ENCODE measurements around the gene BRD2.

Gene BRD2

DNA sequence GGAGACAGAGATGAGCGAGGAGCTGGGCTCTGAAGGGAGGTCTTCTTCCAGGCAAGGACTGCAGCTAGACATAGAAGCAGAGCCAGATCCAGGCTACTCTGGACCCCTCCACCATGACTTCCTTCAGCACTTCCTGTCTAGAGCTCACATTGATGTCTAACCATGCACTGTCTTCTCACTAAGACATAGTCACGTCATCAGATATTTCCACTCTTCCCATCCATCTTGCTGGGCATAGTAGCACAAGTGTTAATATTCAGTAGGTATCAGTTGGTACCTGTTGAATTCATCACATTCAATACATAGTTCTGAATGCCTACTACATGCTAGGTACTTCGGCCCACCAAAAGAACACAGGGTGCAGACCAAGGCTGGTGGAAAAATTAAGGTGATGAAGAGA, 18.4 kb upstream of the BRD2 start:
- no peak for FAIRE-seq

DNA sequence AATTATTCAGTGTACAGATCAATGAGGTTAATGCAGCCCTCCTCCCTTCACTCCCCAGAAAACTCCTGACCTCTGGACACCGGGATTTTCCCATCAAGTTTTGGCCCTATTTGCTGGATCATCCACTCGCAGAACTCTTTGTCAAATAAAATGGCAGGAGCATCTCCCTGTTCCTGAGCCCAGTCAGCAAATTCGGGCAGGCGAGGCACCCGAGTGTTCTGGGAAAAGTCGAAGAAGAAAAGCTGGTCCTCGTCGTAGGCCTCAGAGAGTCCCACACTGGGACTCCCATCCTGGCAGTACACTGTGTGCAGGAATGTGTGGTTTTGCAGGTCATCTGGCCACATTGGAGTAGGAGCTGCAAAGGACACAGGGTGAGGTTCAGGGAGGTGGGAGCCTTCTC, 17.9 kb upstream of the BRD2 start:
- no peak for FAIRE-seq

DNA sequence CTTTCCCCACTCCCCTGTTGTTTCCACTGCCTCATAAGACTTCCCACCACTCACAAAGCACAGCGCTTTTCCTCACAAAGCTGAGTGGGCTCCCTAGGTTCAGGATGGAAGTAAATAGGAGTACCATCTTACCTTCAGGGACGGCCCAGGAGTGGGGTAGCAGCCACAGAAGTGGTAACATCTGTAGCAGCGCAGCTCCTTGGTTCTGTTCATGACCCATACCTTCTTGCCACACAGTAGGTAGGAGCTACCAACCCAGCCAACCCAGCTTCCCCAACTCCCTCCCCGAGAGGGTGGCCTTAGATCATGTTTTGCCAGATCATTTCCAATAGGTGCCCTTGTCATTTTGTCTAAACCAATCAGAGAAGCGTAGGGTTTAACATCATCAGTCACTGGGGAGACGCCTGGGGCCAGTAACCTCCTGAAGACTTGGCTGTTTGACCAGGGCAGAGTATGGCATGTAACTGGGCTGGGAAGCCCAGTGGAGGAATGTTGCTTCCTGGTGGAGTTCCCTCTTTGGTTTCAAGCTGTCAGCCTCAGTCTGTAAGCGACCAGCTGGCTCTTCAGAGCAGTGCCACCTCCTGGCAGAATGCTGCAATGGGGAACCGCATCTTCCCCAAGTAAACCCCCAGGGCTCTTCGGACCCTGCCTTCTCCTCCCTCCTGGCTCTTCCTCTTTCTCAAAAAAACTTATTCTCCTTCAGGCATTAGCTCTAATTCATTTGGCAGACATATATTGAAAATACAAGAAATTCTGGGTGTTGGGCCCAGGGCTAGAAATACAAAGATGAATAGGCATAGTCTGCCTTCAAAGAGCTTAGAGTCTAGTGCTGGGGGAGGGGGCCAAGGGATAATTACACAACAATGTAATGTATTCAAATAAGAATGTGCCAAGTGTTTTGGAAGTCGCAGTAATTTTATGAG, 15.3 kb upstream of the BRD2 start, which contains the start of gene HLA-DMA:
TSS of gene HLA-DMA (minus strand) at position 281 of the 923 bp plus-strand sequence. CDS start at position 220, 61 bp downstream.
- peak; percentile 68 for FAIRE-seq

DNA sequence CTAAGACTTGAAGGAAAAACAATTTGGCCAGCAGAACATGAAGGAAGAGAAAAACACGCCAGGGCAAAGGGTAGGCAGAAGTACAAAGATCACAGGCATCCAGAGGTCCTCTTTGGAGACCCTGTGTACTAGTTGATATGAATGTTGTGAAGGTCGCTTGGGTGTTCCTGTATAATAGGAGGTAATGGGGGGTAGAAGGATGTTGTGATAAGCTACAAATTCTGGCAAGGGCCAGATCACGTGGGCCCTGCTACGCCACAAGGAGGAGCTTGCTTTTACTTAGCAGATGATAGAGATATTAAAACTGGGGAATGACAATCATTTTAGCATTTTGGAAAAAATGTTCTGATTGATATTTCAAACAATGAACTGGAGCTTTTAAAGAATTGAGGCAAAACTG, 14.6 kb upstream of the BRD2 start:
- no peak for FAIRE-seq

DNA sequence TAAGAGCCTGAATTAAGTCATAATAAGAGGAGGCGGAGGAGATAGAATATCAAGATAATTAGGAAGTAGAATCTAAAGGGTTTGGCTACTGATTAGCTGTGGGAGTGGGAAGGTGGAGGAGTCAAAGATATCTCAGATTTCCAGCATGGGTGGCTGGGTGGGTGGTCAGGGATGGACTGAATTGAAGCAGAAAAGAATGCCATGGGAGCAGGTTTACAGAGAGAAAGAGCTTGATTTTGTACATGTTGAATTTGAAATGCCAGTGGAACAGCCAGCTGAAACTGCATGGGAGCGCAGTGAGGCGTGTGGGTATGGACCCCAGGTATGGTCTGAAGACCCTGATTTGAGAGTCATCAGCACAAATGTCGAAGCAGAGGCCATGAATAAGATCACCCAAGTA, 14.1 kb upstream of the BRD2 start:
- FAIRE-seq: no peak

DNA sequence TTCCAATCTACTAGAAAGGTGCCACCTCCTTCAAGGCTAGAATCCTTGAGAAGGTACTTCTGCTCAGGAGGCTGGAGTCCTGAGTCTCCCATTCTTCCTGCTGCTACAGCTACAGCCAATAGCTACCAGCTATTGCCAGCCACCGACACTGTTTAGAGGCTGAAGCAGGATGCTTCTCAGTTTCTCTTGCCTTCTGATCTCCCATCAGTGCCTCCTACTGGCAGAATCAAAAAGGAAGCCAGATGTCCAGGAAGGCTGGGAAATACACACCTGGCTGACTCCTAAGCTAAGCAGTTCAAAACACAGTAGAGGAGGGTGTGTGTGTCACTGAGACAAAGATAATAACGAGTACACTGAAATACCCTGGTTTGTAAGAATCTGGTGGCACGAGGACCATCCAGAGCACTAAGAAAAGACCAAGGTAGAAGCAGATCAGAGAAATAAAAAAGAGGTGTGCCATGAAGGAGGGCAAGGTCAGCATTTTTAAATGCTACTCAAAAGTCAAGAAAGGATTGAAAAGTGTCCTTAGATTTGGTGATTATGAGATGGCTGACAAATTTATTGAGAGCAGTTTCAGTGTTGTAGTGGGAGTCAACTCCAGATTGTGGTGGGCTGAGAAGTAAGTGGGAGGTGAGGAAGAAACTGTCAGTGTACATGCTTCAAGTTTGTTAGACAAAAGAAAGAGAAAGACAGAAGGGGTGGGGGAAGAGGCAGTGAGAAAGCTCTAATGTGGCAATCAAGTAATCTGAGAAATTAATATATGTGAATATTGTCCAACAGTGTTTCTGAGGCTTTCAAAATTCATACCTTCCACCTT, 13.2 kb upstream of the BRD2 start:
- no peak for FAIRE-seq

DNA sequence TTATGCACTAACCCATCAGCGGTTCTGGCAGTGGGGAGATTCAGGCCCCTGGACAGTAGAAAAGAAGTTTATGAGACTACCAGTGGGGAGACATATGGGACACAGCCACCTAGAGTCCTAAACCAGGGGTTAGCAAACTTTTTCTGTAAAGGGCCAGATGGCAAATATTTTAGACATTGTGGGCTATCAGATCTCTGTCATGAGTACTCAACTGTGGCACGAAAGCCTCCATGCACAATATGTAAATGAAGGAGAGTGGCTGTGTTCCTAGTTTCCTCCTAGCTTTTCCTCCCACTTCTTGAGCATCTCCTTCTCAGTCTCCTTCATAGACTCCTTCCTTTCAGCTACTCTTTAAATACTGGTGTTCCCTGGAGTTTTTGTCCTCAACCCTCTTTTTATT, 12.2 kb upstream of the BRD2 start:
- FAIRE-seq: no peak

DNA sequence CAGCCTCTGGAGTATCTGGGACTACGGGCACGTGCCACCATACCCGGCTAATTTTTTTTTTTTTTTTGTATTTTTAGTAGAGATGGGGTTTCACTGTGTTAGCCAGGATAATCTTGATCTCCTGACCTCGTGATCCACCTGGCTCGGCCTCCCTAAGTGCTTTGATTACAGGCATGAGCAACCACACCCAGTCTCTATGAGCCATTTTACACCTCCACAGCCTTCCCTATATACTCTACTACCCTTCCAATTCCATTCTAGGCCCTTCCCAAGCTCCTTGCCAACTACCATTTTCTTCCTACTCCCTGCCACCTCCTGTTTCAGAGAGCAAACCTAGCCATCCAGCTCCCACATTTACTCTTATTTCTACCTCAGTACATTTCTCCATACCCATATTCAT, 7.8 kb upstream of the BRD2 start:
- FAIRE-seq: no peak

DNA sequence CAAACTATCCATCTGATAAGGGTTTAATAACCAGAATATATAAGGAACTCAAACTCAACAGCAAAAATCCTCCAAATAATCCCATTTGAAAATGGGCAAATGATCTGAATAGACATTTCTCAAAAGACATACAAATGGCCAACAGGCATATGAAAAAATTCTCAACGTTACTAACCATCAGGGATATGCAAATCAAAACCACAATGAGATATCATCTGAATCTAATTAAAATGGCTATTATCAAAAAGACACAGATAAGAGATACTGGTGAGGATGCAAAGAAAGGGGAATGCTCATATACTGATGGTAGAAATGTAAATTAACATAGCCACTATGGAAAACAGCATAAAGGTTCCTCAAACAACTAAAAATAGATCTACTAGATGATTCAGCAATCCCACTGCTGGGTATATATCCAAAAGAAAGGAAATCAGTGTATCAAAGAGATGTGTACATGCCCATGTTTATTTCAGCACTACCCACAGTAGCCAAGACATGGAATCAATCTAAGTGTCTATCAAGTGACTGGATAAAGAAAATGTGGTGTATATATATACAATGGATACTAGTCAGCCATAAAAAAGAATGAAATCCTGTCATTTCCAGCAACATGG, 6.1 kb upstream of the BRD2 start:
- FAIRE-seq: no peak

DNA sequence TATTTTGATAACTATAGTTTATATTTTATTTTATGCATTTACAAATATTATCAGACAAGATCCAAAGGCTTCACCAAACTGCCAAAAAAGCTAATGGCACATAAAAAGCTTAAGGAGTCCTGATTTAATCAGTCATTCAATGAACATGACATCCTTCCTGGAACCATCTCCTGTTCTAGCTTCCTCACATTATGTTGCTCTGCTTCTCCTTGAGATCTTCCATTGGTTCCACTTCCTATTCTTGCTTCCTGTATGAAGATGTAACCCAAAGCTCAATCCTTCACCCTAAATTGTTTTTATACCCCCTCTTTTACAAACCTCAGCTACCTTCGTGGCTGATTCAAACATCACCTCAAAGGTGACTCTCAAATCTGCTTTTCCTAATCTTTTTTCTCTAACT, 4.5 kb upstream of the BRD2 start:
- FAIRE-seq: no peak

DNA sequence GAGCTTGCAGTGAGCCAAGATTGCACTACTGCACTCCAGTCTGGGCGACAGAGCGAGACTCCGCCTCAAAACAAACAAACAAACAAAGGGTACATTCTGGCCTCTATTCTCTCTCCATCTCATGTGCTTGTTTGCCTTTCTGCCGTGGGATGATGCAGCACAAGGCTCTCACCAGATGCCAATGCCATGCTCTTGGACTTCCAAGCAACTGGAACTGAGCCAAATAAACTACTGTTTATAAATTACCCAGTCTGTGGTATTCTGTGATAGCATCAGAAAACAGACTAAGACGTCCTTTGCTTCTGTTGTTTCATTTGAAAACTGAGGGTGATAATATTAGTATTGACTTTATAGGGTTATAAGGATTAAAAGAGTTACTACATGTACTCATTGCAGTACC, 3.6 kb upstream of the BRD2 start:
- FAIRE-seq: no peak

DNA sequence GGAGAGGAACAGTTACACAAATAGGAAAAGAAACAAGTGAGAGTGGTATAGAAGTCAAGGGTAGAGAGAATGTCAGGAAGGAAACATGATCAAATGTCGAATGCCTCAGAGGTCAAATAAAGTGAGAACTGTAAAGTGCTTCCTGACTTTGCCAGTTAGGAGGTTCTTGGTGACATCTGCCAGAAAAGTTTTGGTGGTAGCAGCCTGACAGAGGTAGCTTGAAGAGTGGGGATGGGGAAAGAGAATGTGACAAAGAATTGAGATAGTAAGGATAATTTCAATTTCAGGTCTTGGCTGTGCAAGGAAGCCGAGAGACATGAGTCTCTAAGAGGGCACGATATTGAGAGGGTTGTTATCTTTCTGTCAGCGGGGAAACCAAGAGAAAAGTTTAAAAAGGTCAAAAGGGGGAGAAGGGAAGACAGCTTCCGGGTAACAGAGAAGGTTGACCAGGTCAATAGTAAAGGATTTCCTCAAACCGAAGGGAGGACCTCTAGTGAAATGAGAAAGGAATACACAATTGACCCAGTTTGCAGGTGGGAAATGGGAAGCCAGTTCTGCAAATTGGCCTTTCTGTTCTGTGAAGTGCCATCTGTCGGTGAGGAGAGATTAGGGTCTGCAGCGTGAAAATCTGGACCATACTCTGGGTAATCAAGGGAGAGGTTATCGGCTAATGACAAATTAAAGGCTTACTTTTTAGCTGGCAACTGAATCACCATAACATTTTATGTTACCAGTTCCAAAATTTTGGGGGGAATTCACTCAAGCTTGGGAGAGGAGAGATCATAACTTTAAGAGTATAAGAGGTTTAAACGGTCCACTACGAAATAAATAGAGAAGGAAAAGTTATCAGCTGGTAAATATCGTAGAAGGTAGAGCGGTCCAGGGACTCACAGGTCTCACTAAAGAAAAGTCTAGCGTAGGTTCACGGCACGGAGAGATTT, 973 bp upstream of the BRD2 start:
- no peak for FAIRE-seq

DNA sequence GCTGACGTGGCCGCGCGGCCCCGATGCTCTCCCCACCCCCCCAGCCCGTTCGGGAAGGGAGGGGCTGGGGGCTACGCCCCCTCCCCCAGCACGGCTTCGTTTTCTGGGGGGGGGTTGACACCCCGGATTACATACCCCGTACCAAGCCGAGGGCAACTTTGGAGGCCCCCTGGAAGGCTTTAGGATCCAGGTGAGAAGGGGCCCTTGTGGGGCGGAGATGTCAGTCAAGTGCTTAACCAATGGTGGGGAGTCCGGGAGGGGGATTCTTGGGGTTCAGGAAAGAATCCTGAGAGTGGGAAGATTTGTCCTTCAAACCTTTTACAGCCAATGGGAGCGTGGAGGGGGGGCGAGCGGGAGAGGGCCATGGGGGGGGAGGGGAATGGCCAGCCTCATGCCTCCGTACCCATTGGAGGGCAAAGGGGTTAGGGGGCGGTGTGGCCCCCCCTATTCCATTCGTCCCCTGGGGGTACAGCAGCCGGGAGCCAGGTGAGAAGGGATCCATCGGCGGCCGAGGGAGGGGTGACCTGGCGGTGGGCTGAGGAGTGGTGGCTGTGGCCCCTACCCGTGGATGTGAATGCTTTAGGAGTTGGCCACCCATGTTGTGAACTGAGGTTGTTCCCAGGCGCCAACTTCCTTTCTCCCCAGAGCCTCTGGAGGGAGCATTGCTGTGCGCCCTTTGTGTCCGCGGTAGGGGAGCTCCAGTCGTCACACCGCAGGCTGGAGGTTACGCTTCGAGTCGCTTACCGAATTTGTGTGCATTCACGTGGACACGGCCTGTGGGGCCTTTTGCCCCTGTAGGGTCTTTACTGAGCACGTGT, 682 bp downstream of the BRD2 start:
- no peak for FAIRE-seq

DNA sequence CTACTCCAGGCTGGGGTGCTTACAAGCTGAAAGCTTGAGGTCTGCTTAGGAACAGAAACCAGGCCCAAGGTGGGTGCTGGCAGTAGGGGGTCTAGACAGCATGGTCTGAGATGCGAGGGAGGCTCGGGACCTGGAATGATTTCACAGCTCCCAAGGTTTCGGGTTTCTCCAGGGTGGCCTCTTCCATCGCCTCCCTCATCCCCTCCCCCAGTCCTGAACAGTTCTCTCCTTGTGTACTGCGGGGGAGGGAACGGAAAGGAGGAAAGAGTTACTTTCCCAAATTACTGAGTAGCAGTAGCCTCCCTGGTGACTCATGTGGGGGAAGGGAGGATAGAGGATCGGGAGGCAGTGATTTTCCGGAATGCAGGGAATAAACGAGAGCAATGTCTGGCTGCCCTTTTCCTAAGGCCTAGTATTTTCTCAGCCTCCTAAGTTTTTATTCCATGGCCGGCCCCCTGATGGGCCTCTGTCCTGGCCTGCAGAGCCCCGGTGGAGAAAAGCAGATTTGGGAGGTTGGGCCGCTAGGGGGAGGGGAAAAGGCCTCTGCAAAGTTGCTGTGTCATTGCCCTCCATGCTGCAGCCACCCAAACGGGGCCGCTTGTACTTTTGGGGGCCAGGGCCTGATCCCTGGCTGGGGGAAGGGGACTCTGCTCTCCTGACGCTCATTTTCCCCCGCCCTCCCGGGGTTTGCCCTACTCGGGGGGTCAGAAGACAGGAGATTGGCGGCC, 1.5 kb downstream of the BRD2 start:
- FAIRE-seq: no peak

DNA sequence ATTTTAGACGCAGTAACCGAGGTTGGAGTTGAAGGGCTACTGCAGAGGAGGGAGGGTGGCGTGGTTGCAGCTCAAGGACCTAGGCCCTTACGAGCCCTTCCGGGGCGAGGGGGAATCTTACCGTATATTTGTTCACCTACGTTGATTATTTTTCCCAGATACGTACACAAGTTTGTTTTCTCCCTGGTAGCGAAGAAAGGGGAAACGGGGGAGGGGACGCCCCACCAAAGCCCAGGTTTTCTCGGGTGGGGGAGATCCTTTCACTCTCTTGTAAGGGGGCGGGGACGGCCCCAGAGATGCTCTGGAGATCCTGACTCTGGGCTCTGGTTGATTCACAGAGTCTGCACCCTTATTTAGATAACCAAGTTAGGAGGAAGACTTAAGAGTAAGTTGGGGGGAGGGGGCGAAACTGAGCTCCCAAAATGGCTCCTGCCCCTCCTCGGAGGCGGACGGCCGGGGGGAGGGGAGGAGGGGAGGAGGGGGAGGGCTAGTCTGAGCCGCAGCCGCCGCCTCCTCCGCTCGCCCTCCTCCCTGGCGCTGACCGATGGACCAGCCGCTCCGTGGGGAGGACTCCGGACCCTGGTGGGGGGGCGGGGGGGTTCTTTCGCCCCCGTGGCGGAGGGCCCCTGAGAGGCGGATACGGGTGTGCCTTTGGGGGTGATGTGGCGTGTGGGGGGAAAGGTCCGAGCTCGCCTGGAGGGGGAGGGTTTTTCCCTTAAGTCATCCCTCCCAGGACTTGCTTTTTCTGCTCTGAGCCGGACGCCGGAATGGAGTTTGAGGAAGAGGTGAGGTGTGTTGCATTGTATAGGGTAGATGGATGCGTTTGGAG, 2.2 kb downstream of the BRD2 start:
- FAIRE-seq: no peak

DNA sequence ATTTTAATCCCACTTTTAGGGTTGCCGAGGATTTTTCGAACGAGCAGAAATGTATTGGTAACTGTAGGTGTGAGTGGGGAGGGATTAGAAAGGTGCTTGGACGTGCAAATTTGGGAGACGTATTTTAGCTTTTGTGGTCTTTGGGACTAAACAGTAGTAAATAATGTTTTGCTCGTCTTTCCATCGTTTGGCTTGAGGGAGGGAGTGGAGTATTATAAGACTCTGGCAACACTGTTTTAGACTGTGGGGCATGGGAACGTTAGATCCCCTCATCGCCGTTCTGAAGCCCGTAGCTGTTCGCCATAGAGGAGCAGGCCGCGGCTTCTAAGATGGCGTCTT, 2.8 kb downstream of the BRD2 start:
- no peak for FAIRE-seq

DNA sequence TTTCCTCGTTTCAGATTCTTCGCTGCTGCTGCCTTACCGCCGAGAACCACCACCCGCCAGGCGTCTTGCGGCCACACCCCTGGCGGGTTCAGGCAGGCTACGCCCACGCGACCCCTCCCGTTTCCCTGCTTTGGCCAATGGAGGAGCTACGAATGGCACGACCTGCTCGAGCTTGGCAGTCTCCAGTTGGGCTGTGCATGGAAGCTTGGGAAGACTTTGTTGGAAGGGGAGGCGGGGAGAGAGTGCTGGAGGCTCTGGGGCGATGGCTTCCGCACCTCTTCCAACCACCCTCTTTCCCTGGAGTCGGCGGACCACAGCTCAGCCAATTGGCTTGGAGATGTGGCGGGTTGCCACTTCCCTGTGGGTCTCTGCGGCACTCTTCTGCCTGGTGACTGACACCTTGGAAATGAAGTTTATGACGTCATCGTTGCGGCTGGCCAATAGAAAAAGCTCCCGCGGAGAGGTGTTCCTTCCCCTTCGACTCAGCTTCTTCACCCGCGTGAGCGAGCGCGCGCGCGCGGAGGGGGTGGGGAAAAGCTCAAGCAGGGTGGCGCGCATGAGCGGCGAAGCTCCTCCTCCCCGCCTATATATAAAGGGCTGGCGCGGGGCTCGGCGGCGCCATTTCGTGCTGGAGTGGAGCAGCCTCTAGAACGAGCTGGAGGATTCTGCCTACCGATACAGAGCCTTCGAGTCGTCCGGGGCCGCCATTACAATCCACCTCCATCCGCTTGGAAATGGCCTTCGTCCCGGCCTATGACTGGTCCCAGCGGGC, 3.4 kb downstream of the BRD2 start:
- FAIRE-seq: peak; percentile 77

DNA sequence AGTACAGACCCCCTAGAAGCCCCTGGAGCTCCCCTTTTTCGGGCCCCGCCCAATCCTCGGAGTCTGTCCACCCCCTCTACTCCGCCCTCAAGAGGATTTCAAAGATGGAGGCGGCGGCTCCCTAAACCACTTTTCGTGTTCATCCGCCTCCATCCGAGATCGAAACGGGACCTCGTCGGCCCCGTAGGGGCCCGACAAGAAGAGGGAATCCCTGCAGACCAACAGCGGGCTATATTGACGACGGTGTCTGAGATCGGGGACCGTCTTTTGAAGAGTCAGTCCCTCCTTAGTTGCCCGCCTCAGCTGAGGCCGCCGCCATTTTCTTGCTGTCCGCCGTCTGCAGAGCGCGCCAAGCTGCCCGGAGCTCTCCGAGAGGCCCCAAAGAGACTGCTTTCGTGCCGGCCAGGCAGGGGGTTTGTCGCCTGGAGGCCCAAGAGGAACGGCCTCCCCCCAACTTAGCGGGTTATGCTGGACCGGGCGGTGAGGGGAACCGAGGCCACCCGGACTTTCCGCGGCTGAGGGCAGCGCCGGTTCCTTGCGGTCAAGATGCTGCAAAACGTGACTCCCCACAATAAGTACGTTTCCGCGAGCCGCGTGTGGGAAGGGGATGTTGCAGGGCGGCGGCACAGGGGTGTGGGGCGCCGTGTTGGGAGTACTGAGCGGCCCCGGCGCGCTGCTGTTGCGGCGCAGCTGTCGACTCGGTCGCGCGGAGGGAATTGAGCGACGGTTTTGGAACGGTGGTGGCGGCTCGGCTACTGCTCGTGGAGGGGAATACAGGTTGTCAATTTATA, 4.2 kb downstream of the BRD2 start:
- FAIRE-seq: no peak

All from colon (tissue), 2 donors.